Inflammatory macrophage (primary cell): ENCODE results near the gene ZNF335.

ENCODE experiments used
- DNase-seq, 2 donors: peaks; one replicate each; pipeline ENCODE4 v3.0.0-alpha.2; 2020 to 2022
- total RNA-seq, 18 experiments: gene quantifications; one replicate each; lab custom pipeline; 2026; ENCODE audit warnings: mixed read lengths in 6 of 18, inconsistent platforms in 2 of 18; lab: John Stamatoyannopoulos, UW

The ZNF335 gene
- 16.7 to 56.8 (median 35.5) reads per million in 18 experiments for total RNA-seq

DNA sequence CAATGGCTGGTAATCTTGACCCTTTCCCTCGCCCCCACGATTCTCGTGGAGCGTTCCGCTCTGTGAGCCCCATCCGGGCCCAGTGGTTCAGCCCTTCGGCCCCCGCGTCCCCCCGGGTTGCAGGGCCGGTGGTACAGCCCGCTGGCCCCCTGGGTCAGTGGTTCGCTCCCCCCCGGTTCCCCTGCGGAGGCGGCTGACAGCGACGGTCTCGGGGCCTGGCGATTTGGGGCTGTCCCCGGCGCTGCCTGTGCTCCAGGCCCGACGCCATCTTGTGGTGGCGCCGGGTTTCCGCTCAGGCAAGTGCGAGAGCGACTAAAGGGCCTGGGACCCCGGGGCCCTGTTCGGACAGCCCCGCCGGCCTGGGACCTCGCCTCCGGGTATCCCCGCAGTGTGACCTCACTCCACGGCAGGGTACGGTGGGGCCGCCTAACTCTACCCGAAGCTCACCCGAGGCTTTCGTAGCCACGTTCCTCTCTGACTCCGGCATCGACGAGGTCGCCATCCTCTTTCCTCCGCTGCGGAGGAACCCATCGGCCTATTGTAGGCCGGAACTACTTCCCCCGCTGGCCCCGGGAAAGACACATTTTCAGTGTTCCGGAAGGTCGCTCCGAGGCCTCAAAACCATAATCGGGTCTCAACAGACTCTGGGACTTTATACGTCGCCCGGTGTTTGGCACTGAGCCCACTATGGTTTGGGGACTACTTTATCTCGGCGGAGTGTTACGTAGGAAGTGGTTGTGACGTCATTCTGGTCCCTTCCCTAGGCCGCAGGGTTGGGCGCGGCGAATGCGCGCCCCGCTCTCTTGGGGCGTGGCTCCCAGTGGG, at the start of gene ZNF335:
Gene ZNF335 (minus strand): TSS at position 529 of the 825 bp plus-strand sequence. CDS start 793 bp downstream, outside the sequence.
- DNase-seq, result peak; percentile 95 to 96

DNA sequence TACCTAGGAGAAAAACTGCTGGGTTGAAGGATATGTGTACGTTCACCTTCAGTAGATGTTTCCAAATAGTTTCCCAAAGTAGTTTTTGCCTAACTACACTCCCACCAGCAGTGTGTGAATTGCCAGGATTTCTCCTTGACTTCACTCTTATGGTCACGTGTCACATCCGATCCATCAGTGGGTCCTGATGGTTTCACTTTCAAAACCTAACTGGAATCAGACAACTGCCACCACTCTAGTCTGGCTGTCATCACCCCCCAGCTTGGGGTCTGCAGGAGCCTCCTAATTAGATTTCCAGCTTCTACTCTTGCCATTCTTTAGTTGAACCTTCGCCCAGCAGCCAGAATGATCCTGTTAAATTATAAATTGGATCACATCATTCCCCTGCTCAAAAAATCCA, 48.6 kb upstream of the ZNF335 start:
- DNase-seq, result no peak

GRCh38 chr20:46018611-46019010, 46.6 kb upstream of the ZNF335 start:
- no peak for DNase-seq

GRCh38 chr20:46018112-46018511, 46.1 kb upstream of the ZNF335 start:
- DNase-seq, result peak in 1 of 2 donors; percentile 43

DNA sequence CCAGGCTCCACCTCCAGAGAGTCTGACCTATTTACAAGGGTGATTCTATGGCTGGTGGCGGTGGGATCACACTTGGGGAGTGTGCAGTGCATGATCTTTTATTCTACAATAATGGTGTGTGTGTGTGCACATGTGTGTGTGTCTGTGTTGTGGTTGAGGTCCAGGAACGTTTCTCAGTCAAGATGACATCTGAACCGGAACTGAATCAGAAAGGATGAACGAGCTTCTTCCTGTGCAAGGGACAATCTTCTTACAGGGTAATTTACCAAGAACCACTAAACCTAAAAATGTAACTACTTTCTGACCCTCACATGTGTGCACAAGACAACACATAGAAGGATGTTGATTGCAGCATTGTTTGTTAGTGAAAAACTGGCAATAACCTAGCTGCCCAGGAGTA, 45.3 kb upstream of the ZNF335 start:
- no peak for DNase-seq

DNA sequence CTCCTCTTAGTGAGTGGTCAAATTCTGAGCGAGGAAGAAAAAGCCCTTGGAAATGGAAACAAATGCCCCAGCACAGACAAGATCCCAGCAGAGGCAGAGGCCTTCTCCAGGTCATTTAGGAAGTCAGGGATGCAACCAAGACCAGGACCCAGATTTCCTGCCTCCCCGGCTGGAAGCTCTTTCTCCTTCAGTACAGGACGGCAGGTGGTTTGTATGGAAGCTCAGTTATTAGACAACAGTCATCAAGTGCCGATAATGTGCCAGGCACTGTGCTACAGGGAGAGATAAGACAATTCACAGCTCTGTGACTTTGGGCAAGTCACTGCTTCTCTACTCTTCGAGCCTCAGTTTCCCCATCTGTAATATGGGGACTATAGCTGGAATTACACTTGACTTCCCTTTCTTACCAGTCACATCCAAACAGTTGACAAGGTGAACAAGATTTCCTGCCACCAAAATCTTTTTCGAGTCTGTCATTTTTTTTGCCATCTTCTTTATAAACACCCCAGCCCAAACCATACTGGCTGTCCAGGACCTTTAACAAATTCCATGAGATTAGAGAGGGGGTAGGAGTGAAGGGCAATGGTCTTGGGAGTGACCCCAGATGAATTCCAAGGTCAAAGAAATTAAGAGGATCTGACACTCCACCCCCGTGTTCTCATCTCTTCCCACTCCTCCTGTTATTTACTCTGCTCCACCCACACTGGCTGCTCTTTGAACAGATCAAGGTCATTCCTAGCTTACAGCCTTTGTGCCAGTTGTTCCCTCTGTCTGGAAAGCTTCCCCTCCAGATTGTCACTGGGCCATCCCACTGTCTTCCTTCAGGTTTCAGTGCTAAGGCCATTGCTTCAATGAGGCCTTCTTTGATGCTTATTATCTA, 42.8 kb upstream of the ZNF335 start:
- no peak for DNase-seq

DNA sequence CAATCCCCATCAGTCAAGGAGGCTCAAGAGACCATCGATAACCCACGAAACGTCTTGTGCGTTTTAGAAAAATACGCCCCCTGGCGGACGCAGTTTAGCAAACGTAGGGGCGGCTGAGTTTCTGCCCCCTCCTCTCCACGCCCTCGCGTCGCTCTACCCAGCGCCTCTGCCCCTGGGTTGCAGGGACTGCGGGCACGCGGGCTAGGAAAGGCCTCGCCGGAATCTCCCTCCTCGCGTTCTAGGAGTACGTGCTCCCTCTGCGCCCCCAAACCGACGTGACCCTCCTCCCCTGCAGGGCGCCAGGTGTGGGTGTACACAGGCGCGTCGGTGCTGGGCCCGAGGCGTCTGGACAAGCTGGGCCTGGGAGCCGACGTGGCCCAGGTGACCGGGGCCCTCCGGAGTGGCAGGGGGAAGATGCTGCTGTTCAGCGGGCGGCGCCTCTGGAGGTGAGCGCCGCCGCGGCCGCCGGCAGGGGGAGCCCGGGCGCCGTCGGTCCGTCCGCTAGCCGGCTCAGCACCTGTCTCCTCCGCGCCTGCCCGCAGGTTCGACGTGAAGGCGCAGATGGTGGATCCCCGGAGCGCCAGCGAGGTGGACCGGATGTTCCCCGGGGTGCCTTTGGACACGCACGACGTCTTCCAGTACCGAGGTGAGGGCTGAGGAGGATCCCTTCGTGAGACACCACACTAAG, 42.0 kb upstream of the ZNF335 start:
- DNase-seq, result peak; percentile 48 to 58

DNA sequence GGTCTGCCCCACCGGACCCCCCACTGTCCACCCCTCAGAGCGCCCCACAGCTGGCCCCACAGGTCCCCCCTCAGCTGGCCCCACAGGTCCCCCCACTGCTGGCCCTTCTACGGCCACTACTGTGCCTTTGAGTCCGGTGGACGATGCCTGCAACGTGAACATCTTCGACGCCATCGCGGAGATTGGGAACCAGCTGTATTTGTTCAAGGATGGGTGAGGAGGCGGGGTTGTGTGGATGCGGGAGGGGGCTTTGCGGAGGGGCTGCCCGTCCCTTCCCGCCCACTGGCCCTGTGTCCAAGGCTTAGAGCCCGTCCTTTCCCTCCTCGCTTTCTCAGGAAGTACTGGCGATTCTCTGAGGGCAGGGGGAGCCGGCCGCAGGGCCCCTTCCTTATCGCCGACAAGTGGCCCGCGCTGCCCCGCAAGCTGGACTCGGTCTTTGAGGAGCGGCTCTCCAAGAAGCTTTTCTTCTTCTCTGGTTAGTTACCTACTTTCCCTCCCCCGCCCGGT, 41.4 kb upstream of the ZNF335 start:
- DNase-seq, result no peak

- DNase-seq, result no peak
Observed at GRCh38 chr20:46012921-46013320, 40.9 kb upstream of the ZNF335 start.

DNA sequence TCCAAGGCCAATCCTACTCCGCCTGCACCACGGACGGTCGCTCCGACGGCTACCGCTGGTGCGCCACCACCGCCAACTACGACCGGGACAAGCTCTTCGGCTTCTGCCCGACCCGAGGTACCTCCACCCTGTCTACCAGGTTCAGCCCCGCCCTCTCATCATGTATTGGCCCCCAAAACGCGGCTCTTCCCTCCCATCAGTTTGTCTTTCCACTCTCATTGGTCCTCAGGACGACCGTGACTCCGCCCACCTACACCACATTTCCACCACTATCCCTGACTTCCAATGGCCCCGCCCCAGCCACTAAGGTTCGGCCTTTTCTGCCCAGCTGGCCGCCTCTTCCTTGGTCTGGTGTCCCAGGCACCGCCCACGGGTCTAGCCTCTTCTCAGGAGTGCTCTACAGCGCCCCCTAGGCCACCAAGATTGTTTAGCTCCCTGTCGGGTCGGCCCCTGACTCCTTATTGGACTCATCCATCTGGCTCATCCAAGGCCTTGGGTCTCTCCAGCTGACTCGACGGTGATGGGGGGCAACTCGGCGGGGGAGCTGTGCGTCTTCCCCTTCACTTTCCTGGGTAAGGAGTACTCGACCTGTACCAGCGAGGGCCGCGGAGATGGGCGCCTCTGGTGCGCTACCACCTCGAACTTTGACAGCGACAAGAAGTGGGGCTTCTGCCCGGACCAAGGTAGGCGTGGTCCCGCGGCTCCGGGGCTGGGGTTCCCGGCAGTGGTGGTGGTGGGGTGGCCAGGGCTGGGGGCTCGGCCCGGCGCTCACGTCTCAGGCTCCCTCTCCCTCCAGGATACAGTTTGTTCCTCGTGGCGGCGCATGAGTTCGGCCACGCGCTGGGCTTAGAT, 39.9 kb upstream of the ZNF335 start:
- peak; percentile 93 to 100 for DNase-seq

- DNase-seq, result peak; percentile 56 to 81
Observed at GRCh38 chr20:46010491-46011391, 38.7 kb upstream of the ZNF335 start.

GRCh38 chr20:46009816-46010215, 37.8 kb upstream of the ZNF335 start:
- no peak for DNase-seq

GRCh38 chr20:46007671-46008070, 35.7 kb upstream of the ZNF335 start:
- DNase-seq, result no peak

GRCh38 chr20:46006964-46007363, 35.0 kb upstream of the ZNF335 start:
- DNase-seq, result no peak

DNA sequence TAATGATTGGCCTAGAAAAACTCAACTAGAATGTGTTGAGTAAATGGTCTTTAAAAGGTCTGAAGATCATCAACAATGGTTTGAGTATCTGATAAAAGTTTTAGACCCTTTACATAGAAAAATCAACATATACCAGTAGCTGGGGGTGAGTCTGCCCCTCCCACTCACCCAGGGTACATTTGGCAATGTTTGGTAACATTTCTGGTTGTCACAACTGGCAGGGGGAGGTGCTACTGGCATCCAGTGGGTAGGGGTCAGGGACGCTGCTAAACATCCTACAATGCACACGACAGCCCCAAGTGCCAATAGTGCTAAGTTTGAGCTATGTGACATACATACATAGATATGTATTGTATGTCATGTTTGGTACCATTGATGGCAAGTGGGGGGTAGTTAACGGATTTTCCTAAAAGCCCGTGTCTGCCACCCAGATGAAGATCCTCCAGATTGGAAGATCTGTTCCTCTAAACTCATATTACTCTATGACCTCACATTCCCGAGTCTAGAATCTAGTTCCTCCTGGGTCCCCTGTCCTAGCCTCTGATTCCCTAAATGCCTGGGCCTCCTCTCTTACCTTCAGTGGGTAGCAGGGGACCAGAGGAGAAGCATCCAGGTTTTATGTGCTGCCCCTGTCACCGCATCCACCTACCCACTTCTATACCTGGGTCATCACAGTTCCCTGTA, 34.2 kb upstream of the ZNF335 start:
- DNase-seq, result peak; percentile 65 to 82

GRCh38 chr20:46004889-46005473, 33.0 kb upstream of the ZNF335 start:
- DNase-seq, result peak; percentile 95 to 96

DNA sequence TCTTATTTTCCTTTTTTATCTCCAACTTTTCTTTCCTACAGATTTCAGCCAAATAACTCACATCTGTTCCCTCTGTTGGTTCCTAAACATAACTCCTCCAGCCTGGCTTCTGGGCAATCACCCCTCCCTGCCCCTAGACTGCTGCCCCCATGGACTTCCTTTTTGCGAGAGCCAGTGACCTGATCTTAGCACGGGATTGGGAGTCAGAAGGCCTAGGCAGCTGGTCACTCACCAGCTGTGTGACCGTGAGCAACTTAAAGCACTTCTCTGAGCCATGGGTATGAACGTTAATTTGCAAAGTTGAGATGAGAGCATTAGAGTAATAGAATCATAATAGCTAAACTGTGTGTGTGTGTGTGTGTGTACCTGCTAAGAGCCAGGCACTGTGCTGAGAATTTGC, 32.2 kb upstream of the ZNF335 start:
- DNase-seq, result peak; percentile 88 to 96

- no peak for DNase-seq
Observed at GRCh38 chr20:46002008-46002407, 30.0 kb upstream of the ZNF335 start.

GRCh38 chr20:46001498-46001897, 29.5 kb upstream of the ZNF335 start:
- no peak for DNase-seq
